Cardiac fibroblast (primary cell): ENCODE measurements around the gene ICA1.

Source experiments
- DNase-seq, 2 donors: peaks; one replicate each; pipeline versions ENCODE4 v3.0.0 to v3.0.0-alpha.2; 2010; ENCODE audit warnings: low read depth in 2 of 2
- H3K4me3 ChIP-seq, 2 donors: replicated peaks in 1 of 2; 1 replicate in 1 of 2; 2 replicates in 1 of 2; pipeline ENCODE4 v1.5.1; 2011; ENCODE audit warnings: low read depth in 2 of 2, low read length in 2 of 2, mild to moderate bottlenecking in 2 of 2, moderate library complexity in 1 of 2
- CTCF ChIP-seq: IDR thresholded peaks from one replicate; pipeline ENCODE4 v1.5.1; 2011; ENCODE audit warnings: low read depth, mild to moderate bottlenecking, low read length, inconsistent platforms

The ICA1 gene

GRCh38 chr7:8185926-8186683, 75.9 kb downstream of the ICA1 start:
- TF ChIP-seq CTCF = no peak

GRCh38 chr7:8184221-8184620, 77.7 kb downstream of the ICA1 start:
- no peak for DNase-seq

More at GRCh38 chr7:8185926-8186683, 75.9 kb downstream of the ICA1 start:
- DNase-seq = no peak
- H3K4me3 ChIP-seq = no peak overlapping the region

GRCh38 chr7:8179486-8179885, 82.5 kb downstream of the ICA1 start:
- no peak for TF ChIP-seq CTCF
- no peak overlapping the region for H3K4me3 ChIP-seq
- no peak for DNase-seq

More at GRCh38 chr7:8184221-8184620, 77.7 kb downstream of the ICA1 start:
- no peak overlapping the region for H3K4me3 ChIP-seq
- no peak for TF ChIP-seq CTCF

GRCh38 chr7:8178353-8178752, 83.6 kb downstream of the ICA1 start:
- no peak for DNase-seq
- TF ChIP-seq CTCF = no peak

GRCh38 chr7:8177109-8177933, 84.6 kb downstream of the ICA1 start:
- H3K4me3 ChIP-seq = no peak overlapping the region
- DNase-seq = no peak
- no peak for TF ChIP-seq CTCF

More at GRCh38 chr7:8178353-8178752, 83.6 kb downstream of the ICA1 start:
- H3K4me3 ChIP-seq = no peak overlapping the region

- no peak overlapping the region for H3K4me3 ChIP-seq
- no peak for TF ChIP-seq CTCF
- DNase-seq = no peak
Measured at GRCh38 chr7:8176370-8177081, 85.4 kb downstream of the ICA1 start.
